MCF 10A (cell line): ENCODE measurements around the gene CWC27. TPM values are rescaled to one million over a fixed set of nuclear protein-coding genes. Genes with fewer than 3 reads are reported as not detected.

Source experiments
- BruUV-seq: library from RNA; stranded (reverse); fragments of 400-500 nt; replicated peaks from 2 replicates; lab custom pipeline; 2021; lab: Mats Ljungman, UMichigan
- CTCF ChIA-PET: fragments of 300-600 bp; sonication (Branson Sonifier 250); formaldehyde crosslinking; extraction: SDS; loops from one replicate; lab custom pipeline; 2021; ENCODE audit warnings: antibody characterized with exemption, inconsistent platforms; lab: Yijun Ruan, JAX
- POLR2A ChIA-PET: fragments of 300-600, 350-650 bp; sonication (Branson Sonifier 250); formaldehyde crosslinking; extraction: SDS; loops from one replicate; lab custom pipeline; 2020; ENCODE audit warnings: antibody characterized with exemption, inconsistent platforms; lab: Yijun Ruan, JAX
- DNase-seq: peaks from one replicate; pipeline ENCODE4 v3.0.0-alpha.2; 2018; ENCODE audit not compliant: unreplicated experiment
- H3K27ac Mint-ChIP-seq: one replicate; pipeline ENCODE4 v1.8.0; 2022; ENCODE audit warnings: mild to moderate bottlenecking, low read depth, mixed read lengths; ENCODE audit not compliant: unreplicated experiment
- H3K27me3 Mint-ChIP-seq: one replicate; pipeline ENCODE4 v1.8.0; 2022; ENCODE audit warnings: mixed read lengths; ENCODE audit not compliant: insufficient read depth, unreplicated experiment
- H3K36me3 Mint-ChIP-seq: one replicate; pipeline ENCODE4 v1.8.0; 2022; ENCODE audit warnings: mild to moderate bottlenecking, moderate library complexity, mixed read lengths; ENCODE audit not compliant: insufficient read depth, unreplicated experiment
- H3K4me1 Mint-ChIP-seq: one replicate; pipeline ENCODE4 v1.8.0; 2022; ENCODE audit warnings: mixed read lengths; ENCODE audit not compliant: insufficient read depth, unreplicated experiment
- H3K4me3 Mint-ChIP-seq: one replicate; pipeline ENCODE4 v1.8.0; 2022; ENCODE audit warnings: mild to moderate bottlenecking, moderate library complexity, mixed read lengths; ENCODE audit not compliant: unreplicated experiment
- H3K9me3 Mint-ChIP-seq: one replicate; pipeline ENCODE4 v1.8.0; 2022; ENCODE audit warnings: mixed read lengths; ENCODE audit not compliant: unreplicated experiment
- CTCF ChIP-seq: fragments of 200-600 bp; IDR thresholded peaks from one replicate; pipeline ENCODE4 v1.8.0; 2022; ENCODE audit warnings: antibody characterized with exemption, mild to moderate bottlenecking; ENCODE audit not compliant: unreplicated experiment
- intact Hi-C: fragments of 100-400 bp; cut with micrococcal nuclease; formaldehyde crosslinking; loops from 2 replicates; pipeline ENCODE4 v1.14.1; 2022
- total RNA-seq: library from RNA; stranded (reverse); gene quantifications from 2 replicates; pipeline ENCODE4 v1.2.3, GENCODE V29; 2022

Gene CWC27
- total RNA-seq, 1 experiment from 2014 or later, result 34.2 TPM

- no TSS peak for BruUV-seq
- no peak for DNase-seq
- Mint-ChIP-seq H3K4me3 (no peak overlapping the region), H3K27me3 (no peaks in the 10 kb centered on the region), H3K9me3 (no peaks in the 10 kb centered on the region), H3K36me3 (no peaks in the 10 kb centered on the region), H3K27ac (no peak overlapping the region), H3K4me1 (no peaks in the 10 kb centered on the region)
- intact Hi-C loops, result no loop called here
- TF ChIP-seq CTCF, result no peak
- CTCF ChIA-PET, result no interaction called here
- POLR2A ChIA-PET, result no interaction called here
These were observed 95.4 kb downstream of the CWC27 start for GRCh38 chr5:64864171-64864570.

GRCh38 chr5:64865662-64866061 lies 96.9 kb downstream of the CWC27 start:
- intact Hi-C loops, result no loop called here
- Mint-ChIP-seq H3K9me3 (no peaks in the 10 kb centered on the region), H3K4me3 (no peak overlapping the region), H3K27ac (no peak overlapping the region), H3K27me3 (no peaks in the 10 kb centered on the region), H3K36me3 (no peaks in the 10 kb centered on the region), H3K4me1 (no peaks in the 10 kb centered on the region)
- no peak for DNase-seq
- BruUV-seq, result no TSS peak
- ChIA-PET CTCF (no interaction called here), POLR2A (no interaction called here)
- no peak for TF ChIP-seq CTCF

GRCh38 chr5:64869419-64869818 lies 100.7 kb downstream of the CWC27 start:
- CTCF ChIA-PET, result interaction anchor here (0.8 kb wide), 1 partner anchor 59 kb away, joined by 4 read pairs; no protein-coding TSS in a partner anchor
- intact Hi-C loops, result no loop called here
- H3K27me3 Mint-ChIP-seq, result no peaks in the 10 kb centered on the region
- BruUV-seq, result no TSS peak
- no peak for TF ChIP-seq CTCF
- POLR2A ChIA-PET, result no interaction called here
- no peak overlapping the region for H3K4me3 Mint-ChIP-seq
- H3K27ac Mint-ChIP-seq, result no peak overlapping the region
- H3K4me1 Mint-ChIP-seq, result no peaks in the 10 kb centered on the region
- H3K36me3 Mint-ChIP-seq, result peaks cover 6% of the 10 kb centered on the region
- H3K9me3 Mint-ChIP-seq, result no peaks in the 10 kb centered on the region
- DNase-seq, result peak; percentile 45

GRCh38 chr5:64872044-64872443 lies 103.3 kb downstream of the CWC27 start:
- intact Hi-C loops, result no loop called here
- Mint-ChIP-seq H3K4me3 (no peak overlapping the region), H3K27me3 (no peaks in the 10 kb centered on the region), H3K27ac (no peak overlapping the region), H3K4me1 (no peaks in the 10 kb centered on the region), H3K9me3 (no peaks in the 10 kb centered on the region), H3K36me3 (peaks cover 6% of the 10 kb centered on the region)
- DNase-seq, result peak; percentile 4
- ChIA-PET POLR2A (no interaction called here), CTCF (interaction anchor here (0.5 kb wide), 1 partner anchor 261 kb away, joined by 3 read pairs; no protein-coding TSS in a partner anchor)
- no TSS peak for BruUV-seq
- no peak for TF ChIP-seq CTCF
